Thyroid gland (tissue), 4 donors: ENCODE measurements around the gene KCNJ14.

Source experiments
- POLR2A ChIP-seq, 2 donors: fragments of 450-650 bp; IDR thresholded peaks; one replicate each; pipeline ENCODE4 v1.6.1; 2017; ENCODE audit warnings: antibody characterized with exemption in 2 of 2, mild to moderate bottlenecking in 2 of 2, moderate library complexity in 1 of 2
- TF ChIP-seq, protein P1 (sequence below), 6 experiments: fragments of 200-600 bp in 3 of 6; fragments of 450-650 bp in 3 of 6; sonication (generic) in 3 of 6; IDR thresholded peaks; one replicate each; pipeline ENCODE4 v1.5.1; 2016 to 2019; ENCODE audit warnings: antibody characterized with exemption in 6 of 6, mild to moderate bottlenecking in 2 of 6, inconsistent platforms in 1 of 6, moderate library complexity in 1 of 6

DNA sequence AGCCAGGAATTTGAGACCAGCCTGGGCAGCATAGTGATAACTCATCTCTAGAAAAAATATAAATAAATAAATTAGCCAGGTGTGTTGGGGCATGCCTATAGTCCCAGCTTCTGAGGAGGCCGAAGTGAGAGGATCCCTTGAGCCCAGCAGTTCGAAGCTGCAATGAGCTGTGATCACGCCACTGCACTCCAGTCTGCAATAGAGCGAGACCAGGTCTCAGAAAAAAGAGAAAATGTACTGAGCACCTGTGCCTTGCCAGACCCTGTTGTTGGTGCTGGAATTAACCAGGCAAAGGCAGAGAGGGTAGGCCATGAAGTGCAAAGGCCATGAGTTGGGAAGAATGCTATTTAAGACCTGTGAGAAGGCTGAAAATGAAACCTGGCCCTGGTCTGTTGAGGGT, 16.5 kb downstream of the KCNJ14 start:
- TF ChIP-seq POLR2A (IDR thresholded peaks at IDR 0.05) = no peak
- TF ChIP-seq, protein P1, sequence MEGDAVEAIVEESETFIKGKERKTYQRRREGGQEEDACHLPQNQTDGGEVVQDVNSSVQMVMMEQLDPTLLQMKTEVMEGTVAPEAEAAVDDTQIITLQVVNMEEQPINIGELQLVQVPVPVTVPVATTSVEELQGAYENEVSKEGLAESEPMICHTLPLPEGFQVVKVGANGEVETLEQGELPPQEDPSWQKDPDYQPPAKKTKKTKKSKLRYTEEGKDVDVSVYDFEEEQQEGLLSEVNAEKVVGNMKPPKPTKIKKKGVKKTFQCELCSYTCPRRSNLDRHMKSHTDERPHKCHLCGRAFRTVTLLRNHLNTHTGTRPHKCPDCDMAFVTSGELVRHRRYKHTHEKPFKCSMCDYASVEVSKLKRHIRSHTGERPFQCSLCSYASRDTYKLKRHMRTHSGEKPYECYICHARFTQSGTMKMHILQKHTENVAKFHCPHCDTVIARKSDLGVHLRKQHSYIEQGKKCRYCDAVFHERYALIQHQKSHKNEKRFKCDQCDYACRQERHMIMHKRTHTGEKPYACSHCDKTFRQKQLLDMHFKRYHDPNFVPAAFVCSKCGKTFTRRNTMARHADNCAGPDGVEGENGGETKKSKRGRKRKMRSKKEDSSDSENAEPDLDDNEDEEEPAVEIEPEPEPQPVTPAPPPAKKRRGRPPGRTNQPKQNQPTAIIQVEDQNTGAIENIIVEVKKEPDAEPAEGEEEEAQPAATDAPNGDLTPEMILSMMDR (IDR thresholded peaks at IDR 0.05) = no peak
